HG03135 (cell line): ENCODE measurements around the gene SLC38A8.

Source experiments
- ATAC-seq: cut with Tn5 transposase; IDR thresholded peaks from one replicate; pipeline ENCODE4 v1.9.1; 2021; ENCODE audit warnings: mild to moderate bottlenecking, moderate library complexity; ENCODE audit not compliant: unreplicated experiment

SLC38A8 gene

DNA sequence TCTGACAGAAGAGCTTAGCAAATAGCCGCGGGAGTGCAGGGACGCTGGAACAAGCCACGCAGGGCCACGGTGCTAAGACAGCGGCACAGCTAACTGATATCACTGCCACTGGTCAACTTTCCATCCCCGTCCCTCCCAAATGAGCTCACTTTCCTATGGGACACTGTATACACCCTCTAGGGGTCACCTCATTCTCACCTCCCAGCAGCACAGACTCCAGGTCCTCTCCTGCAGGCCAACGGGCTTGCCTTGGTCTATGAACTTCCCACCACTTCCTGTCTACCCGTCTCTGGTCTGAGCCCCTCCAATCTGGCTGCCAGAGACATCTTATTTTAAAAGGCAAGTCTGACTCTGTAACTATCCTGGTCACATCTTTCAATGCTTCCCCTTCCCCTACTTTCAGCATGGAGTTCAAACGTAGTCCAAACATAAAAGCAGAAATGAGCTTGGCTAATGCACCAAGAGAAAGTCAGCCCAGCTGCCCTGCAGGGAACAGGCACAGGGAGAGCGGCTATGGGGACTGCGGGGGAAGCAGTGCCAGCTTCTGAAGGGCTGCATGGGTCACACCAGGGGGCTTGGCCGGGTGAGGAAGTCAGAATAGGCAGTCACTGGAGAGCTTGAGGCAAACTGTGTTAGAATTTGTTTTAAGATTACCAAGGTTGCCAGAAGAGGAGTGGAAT, 26.3 kb upstream of the SLC38A8 start:
- ATAC-seq = no peak

DNA sequence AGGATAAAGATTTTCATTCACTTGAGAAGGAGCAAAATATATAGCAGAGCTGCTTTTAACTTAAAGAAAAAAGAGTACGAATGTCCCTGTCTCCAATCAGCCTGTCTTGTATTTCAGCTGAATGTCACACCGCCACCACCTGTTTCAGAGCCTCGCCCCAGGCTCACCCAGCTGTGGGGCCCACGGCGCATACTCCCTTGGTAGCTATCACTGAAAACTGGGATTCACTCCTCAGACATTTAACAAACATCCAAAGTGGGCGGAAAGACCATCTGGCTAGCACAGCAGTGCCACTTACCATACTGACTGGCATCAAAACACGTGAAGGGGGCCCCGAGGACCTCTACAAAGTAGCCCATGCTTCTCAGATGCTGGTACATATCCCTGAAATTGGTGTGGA, 25.4 kb upstream of the SLC38A8 start:
- no peak for ATAC-seq

DNA sequence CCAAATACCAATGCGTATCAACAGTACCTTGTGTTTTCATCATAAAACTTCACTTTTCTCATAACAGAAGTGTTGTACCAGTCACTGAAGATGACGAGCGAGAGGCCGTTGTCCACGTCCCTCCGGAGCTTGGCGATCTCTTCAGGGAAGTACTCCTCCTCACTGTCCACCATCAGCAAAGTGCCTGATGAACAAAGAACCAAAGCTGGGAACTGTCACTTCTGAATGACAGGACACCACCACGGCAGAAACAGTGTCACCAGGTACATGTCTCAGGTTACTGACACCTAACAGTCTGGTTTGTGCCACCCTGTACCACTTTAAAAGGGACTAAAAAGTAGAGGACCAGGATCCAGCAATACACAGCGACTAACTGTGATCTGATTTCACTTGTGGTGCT, 25.0 kb upstream of the SLC38A8 start:
- ATAC-seq = no peak

DNA sequence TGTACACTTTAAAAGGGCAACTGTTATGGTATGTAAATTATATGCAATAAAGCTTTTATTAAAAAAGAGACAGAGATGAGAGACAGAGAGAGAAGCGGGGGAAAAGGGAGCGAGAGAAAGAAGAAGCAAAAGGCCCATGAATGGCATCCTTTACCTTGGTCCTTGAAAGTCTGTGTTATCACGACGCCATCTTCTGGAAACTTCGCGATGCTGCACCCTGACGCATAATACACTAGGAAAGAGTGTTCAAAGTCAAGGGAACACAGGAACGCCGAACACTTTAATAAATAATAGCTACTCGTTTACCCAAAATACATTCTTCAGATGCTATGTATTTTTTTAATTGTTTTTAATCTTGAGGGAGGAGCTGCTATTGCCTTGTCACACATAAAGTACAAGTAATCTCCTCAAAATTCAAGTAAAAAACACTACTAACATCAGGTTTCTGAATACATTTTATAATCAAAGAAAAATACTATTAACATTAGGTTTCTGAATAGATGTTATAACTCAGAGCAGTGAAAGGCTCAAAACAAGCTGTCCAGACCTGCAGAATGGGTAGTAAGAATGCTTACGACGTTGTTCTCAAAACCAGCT, 23.0 kb upstream of the SLC38A8 start:
- no peak for ATAC-seq

DNA sequence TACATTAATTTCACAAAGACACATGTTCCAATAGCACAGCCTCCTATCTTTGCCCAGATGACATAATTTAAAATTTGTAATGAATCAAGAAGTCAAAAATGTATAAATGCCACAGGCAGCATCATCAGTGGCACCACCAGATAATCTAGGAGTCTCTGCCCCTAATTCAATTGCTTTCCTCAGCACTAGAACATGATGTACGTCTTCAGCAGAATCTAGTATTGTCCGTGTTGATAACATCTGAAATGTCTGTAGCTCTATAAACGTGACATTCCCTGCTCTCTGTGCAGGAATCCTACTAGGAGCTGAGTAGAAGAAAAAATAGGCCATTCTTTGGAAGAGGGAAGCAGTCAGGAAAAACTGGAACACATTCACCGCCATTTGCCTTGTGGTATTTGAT, 21.4 kb upstream of the SLC38A8 start:
- ATAC-seq = no peak

DNA sequence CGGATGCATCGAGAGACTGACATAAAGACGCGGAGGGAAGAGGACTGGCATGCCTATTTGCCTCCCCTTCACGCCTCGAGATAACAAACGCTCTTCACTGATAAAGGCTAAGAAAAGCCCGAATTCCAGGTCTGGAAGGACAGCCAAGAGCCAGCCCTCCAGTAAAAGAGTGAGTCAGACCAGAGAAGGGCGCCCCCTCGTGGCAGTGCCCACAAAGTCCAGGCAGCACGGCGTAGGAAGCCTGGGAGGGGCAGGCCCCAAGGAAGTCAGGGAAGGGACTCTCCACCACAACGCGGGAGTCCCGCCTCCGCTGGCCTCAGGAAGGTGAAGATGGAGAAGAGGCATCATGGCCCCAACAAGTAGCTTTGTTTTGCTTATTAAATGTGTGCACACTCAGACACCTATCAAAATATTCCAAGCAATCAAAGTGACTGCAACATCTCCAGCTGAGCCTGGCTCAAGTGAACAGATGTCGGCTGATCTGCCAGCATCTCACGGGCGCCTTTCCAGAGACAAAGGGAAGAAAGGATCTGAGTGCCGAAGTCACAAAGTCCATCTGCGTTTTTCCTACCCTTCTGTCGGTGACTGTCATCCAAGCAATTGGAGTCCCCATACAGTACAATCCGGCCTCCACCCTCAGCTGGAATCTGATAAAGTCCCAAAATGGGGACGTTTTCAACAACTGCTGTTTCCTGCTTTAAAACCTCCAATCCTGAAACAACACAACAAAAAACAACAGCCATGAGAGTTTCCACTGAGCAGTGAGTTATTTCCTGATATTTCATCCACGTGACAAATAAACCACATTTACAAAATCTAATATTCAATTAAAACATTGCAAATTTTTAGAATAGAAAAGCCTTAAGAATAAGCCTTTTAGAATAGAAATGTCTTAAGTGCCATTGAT, 20.4 kb upstream of the SLC38A8 start:
- ATAC-seq = no peak

DNA sequence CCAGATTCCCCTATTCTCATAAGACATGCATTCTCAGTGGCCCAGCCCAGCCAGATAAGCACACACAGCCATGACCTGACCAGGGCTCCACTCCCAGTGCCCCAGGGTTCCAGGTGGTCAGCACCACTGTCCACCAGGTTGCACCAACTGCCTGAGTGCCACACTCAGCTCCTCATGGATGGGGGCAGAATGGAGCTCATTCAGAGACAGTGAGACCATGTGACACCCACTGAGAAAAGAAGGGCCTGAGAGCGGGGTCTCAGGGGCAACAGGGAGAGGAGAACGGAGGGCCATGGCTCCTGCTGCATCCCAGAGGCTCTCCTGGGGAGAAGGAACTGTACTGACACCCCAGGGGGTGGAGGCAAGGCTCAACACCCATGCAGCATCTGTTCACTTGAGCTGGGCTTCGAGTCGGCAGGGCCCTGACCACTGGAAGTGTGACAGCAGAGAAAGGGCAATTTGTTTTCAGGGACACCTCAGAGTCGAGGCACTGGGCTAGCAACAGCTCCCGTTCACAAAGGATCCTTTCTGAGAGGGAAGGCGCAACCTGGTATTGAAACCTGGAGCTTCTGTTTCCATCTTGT, 18.7 kb upstream of the SLC38A8 start:
- ATAC-seq = no peak

DNA sequence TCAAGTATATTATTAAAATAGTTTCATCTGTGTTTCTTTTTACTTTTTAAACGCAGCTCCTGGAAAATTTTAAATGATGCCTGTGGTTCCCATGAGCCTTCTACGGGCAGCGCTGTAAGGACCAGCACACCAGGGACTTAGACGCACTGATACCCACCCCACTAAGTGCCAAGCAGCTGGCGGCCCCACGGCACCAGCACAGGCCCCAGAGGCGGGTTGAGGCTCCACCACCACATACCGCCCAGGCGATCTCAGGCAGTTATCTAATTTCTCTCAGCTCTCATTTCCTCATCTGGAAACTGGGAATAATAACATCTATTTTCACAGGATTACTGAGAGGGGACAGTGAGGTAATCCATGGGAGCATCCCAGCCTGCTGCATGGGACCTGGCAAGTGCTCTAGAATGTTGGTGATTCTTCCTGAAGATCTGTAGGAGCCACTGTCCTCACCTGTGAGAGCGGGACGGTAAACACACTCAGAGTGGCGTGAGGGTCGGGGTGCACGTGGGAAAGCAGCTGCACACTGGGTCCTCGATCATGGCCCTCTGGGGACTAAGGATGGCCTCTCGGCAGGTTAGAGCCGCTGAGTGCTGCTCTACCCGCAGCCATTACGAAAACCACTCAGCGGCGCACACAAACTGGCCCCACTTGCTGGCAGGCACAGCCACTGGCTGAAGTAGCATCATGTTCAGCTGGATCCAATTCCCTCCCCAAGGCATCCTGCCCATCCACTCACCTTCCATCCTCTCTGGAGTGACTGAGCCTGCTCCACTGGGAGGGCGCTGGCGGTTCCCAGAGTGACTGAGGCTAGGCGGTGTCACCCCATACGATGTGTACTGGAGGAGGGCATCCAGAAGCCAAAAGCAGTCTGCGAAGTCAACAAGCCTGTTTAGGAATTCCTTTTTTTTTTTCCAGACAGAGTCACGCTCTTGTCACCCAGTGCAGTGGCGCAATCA, 17.6 kb upstream of the SLC38A8 start:
- ATAC-seq = no peak

DNA sequence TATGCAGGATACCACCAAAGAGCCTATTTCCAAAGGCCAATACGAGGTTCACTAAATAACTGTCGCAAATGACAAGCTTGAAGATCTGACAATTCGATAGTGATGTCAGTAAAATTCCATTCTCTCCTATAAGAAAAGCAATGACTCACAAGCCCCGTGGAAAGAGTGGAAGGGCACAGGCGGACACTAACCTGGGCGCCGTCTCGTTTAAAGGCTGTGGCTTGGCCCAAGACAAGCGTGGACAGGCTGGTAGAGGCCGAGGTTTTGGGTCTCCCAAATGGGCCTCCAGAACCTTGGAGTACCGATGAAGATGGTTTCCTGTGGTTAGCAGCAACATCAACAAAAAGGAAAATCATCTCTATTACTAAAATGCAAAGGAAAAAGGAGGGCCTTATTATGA, 16.5 kb upstream of the SLC38A8 start:
- no peak for ATAC-seq

DNA sequence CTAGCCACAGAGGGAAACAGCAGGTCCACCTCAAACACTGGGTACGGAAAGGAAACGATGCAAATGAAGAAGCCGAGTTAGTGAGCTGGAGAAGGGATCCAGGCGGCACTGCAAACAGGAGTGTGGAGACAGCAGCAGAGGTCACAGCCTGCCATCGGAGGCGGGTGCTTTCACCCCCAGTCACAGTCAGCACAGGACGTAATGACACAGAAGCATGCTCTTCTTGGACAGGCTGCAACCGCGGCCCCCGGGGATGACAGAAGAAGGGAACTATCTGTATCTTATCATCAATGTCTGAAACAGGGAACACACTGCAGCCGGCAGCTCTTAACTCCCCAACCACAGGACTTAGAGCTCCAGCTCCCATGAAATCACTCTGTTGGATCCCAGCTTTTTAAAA, 16.1 kb upstream of the SLC38A8 start:
- ATAC-seq = no peak

DNA sequence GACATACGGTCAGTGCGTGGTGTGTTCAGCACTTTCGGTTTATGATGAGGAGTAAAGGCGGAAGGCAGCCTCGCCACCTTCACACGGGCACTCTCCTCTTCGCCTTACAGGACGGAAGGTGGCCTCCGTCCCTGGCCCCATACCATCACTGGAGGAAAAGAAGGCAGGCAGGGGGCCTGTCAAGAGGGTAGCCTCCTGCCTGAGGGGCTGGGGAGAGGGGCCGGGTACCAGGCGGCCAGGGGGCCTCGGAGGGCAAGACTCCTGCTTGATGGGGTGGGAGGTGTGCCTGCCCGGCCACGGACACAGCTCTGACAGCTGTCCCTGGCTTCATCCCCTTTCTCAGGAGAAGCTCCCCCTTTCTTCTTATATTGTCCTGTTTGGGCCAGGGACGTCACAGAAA, 15.6 kb upstream of the SLC38A8 start:
- no peak for ATAC-seq

DNA sequence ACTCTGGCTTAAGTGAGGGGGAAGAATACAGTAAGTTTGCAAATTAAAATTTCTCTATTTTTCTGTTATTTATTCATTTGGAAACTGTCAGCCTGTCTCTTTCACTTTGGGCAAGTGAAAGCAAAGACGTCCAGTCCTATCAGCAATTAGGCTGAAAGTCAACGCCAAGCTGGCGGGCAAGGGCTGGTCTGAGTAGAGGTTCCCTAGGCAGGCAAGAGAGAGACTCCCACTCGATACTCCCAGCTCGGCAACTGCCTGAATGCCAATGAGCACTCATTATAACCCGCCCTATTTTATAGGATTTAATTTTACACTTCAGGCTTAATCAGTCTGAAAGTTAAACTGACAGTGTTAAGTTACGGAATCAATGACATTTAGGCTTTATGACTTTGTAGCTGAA, 14.3 kb upstream of the SLC38A8 start:
- no peak for ATAC-seq

DNA sequence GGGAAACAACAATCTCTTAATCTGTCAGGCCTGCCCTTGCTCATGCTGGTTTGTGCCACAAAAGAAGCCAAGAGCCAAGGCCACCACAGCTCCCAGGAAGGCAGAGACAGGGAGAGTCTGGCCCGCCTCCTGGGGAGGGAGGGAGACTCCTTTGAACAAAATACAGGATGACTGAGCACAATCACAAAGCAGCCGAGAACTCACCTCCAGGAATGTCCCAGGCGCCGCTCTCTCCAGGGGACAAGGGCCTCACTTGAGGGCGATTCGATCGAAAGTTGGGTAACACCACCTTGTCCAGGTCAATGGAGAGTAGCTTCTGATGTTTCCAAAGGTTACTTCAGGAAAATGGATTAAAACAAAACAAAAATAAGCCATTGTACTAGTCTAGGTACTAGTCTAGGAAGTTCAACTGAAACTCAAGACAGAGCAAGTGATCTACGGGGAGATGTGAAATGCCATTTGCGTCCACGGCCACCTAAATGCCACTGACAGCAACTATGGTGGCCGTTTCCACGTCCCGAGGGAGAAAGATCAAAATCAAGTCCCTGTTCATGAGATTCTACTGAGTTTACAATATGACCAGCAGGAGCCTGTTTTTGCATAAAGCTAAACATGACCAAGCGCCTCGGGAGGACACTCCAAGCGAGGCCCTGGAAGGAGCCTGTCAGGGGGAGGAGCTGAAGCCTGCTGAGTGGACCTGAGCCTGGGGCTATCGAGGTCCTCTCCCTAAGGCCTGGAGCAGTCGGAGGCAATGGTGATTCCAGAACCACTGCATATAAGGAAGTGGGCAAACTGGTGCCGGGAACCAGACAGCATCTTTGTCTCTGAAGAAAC, 13.4 kb upstream of the SLC38A8 start:
- ATAC-seq = no peak

DNA sequence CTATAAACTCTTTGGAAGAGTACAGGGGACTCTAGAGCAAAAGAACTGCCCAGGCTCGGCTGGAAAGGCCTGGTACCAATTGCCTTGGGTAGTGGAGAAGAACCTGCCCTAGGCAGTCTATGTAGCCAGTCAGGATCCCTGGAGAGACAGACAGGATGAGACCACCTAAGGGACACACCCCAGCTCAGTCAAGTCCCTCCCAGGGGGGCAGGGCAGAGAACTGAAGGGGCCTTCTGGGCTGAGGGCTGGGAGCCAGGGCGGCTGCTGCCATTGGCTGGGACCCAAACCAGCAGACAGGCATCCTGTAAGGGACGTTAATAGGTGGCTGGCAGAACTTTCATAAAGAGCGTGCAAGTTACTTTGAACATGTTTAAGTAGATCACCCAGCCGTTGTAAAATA, 12.8 kb upstream of the SLC38A8 start:
- ATAC-seq = no peak

DNA sequence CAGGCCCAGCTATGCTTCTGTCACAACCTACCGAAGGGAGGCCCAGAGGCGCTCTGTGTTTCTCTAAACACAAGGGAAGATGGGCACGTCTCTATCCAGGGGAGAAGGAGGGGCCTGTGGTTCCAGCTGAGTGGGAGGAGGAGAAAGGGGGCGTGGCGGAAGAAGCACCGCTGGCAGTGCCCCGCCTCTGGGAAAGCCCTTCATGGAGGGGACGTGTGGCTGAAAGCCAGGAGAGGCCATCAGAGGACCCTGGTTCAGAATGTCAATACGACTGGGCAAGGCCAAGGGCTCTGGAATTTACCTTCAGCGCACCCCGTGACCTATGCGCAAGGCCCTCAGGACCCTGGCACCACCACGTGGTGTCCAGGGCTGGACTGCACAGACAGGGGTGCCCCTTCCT, 12.3 kb upstream of the SLC38A8 start:
- ATAC-seq = no peak

DNA sequence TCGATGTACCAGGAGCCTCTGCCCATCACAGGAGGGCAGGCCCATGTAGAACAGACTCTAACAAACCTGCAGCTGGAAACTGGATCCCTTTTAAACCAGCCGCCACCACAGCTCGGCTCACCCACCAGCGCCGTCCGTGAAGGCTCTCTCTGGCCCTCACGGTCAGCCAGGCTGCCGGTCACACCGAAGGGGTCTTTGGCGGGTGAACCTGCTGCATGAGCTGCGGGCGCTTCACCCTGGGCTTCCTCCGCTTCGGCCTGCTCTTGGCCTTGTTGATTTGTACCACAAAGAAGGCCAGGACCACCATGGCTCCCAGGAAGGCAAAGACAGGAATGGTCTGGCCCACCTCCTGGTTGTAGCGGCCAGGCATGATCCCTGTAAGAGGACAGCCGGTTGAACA, 11.7 kb upstream of the SLC38A8 start:
- ATAC-seq = no peak

DNA sequence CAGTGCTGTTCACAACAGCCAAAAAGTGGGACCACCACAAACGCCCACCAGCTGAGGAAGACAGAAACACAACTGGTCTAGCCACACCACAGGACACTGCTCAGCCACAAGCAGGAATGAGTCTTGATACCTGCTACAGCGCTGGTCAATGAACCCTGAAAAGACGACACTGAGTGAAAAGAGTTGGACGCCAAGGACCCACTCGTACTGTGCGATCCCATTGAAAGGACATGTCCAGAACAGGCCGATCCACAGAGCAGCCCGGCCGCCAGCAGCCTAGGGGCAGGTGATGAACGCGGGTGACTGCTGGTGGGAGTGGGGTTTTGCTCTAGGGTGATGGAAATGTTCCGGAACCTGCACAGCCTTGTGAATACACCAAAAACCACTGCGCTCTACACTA, 10.6 kb upstream of the SLC38A8 start:
- ATAC-seq = no peak

DNA sequence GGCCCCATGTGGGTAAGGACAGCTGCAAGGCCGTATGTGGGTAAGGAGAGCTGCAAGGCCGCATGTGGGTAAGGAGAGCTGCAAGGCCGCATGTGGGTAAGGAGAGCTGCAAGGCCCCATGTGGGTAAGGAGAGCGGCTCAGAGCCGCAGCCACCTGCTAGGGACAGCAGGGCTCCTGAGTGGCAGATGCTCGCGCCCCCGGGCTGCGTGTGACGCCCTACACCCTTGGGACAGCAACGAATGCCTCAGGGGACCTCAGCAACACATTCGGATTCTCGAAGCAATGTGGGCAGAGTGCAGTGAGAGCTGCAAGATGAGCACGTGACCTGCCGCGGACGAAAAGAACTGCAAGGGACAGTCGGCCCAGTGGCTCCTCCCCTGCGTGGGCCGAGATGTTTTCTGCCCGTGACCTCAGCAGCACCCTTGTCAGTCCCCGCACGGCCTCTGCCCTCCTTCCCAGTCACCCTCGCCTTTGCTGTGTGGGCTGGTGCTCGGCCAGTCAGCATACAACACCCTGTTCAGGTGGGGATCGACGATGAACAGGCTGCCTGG, 9.6 kb upstream of the SLC38A8 start:
- ATAC-seq = no peak

DNA sequence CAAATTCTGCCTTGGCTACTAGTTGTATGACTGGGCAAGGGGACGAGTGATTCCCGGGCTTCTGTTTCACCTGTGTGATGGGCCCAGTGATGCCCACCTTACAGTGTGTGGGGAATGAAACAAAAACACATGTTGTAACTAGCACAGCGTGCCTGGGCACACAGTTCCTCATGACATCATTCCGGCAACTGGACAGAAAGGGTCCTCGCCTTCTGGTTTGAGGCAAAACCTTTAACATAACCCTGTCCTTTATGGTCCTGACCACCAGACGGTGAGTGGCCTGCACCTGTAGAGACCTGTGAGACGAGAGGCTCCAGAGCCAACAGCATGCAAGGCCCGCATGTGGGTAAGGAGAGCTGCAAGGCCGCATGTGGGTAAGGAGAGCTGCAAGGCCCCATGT, 7.7 kb upstream of the SLC38A8 start:
- no peak for ATAC-seq
